ENCODE measurements around the gene FADS2.
A peak's percentile ranks its signal among the peaks of the same experiment; 100 is the strongest.

Gene FADS2

GRCh38 chr11:61828379-61828628, 204 bp downstream of the FADS2 start:
- Histone ChIP-seq H3K9me2 (replicated peaks; ENCODE audit: control insufficient read depth, low read length) (no peaks in the 10 kb centered on the region), H3K79me2 (ENCODE audit: control insufficient read depth, low read length) (peaks cover 72% of the 10 kb centered on the region), H3K4me1 (ENCODE audit: control insufficient read depth, low read length) (peaks cover 54% of the 10 kb centered on the region), H3K4me3 (ENCODE audit: low read length) (peak overlapping the region; percentile 84), H4K20me1 (ENCODE audit: control insufficient read depth, insufficient read depth, low read depth, low read length) (peaks cover 20% of the 10 kb centered on the region; the same call in 1 of the 2 replicates), H3K36me3 (ENCODE audit: control insufficient read depth, low read length) (peaks cover 54% of the 10 kb centered on the region), H3K4me2 (ENCODE audit: low read length) (peak overlapping the region; percentile 87), H3K9me3 (ENCODE audit: control insufficient read depth, insufficient read depth, low read length) (no peaks in the 10 kb centered on the region), H3F3A (ENCODE audit: control insufficient read depth, insufficient read depth) (peaks cover 22% of the 10 kb centered on the region), H3K27me3 (ENCODE audit: control insufficient read depth, low read length) (no peaks in the 10 kb centered on the region), H3K27ac (ENCODE audit: low read depth, low read length) (peak overlapping the region; percentile 95)
- TF ChIP-seq EZH2phosphoT487 (IDR thresholded peaks at IDR 0.05; ENCODE audit: borderline replicate concordance, low read length) (no peak), CTCF (IDR thresholded peaks at IDR 0.05; ENCODE audit: low read depth, low read length, poor library complexity, severe bottlenecking) (no peak)

- Histone ChIP-seq H3K27ac (ENCODE audit: low read depth, low read length) (peak overlapping the region; percentile 95), H3K4me1 (ENCODE audit: control insufficient read depth, low read length) (peaks cover 59% of the 10 kb centered on the region), H3K79me2 (ENCODE audit: control insufficient read depth, low read length) (peaks cover 77% of the 10 kb centered on the region), H4K20me1 (ENCODE audit: control insufficient read depth, insufficient read depth, low read depth, low read length) (peaks cover 20% of the 10 kb centered on the region; the same call in 1 of the 2 replicates), H3K9me3 (ENCODE audit: control insufficient read depth, insufficient read depth, low read length) (no peaks in the 10 kb centered on the region), H3F3A (ENCODE audit: control insufficient read depth, insufficient read depth) (peaks cover 24% of the 10 kb centered on the region), H3K36me3 (ENCODE audit: control insufficient read depth, low read length) (peaks cover 59% of the 10 kb centered on the region), H3K27me3 (ENCODE audit: control insufficient read depth, low read length) (no peaks in the 10 kb centered on the region), H3K9me2 (replicated peaks; ENCODE audit: control insufficient read depth, low read length) (no peaks in the 10 kb centered on the region), H3K4me2 (ENCODE audit: low read length) (peak overlapping the region; percentile 87), H3K4me3 (ENCODE audit: low read length) (peak overlapping the region; percentile 84)
- peak; percentile 71 for TF ChIP-seq CTCF (IDR thresholded peaks at IDR 0.05; ENCODE audit: low read depth, low read length, poor library complexity, severe bottlenecking)
- TF ChIP-seq EZH2phosphoT487 (IDR thresholded peaks at IDR 0.05; ENCODE audit: borderline replicate concordance, low read length), result no peak
These were observed 718 bp downstream of the FADS2 start for GRCh38 chr11:61828629-61829407.

- Histone ChIP-seq H3K4me3 (ENCODE audit: low read length) (peak overlapping the region; percentile 84), H3K36me3 (ENCODE audit: control insufficient read depth, low read length) (peaks cover 65% of the 10 kb centered on the region), H3F3A (ENCODE audit: control insufficient read depth, insufficient read depth) (peaks cover 29% of the 10 kb centered on the region), H3K9me2 (replicated peaks; ENCODE audit: control insufficient read depth, low read length) (no peaks in the 10 kb centered on the region), H4K20me1 (ENCODE audit: control insufficient read depth, insufficient read depth, low read depth, low read length) (peaks cover 20% of the 10 kb centered on the region; the same call in 1 of the 2 replicates), H3K79me2 (ENCODE audit: control insufficient read depth, low read length) (peaks cover 85% of the 10 kb centered on the region), H3K4me1 (ENCODE audit: control insufficient read depth, low read length) (peaks cover 69% of the 10 kb centered on the region), H3K4me2 (ENCODE audit: low read length) (peak overlapping the region; percentile 87), H3K9me3 (ENCODE audit: control insufficient read depth, insufficient read depth, low read length) (no peaks in the 10 kb centered on the region), H3K27ac (ENCODE audit: low read depth, low read length) (peak overlapping the region; percentile 95), H3K27me3 (ENCODE audit: control insufficient read depth, low read length) (no peaks in the 10 kb centered on the region)
- TF ChIP-seq CTCF (IDR thresholded peaks at IDR 0.05; ENCODE audit: low read depth, low read length, poor library complexity, severe bottlenecking), result no peak
- TF ChIP-seq EZH2phosphoT487 (IDR thresholded peaks at IDR 0.05; ENCODE audit: borderline replicate concordance, low read length), result no peak
These were observed 1.7 kb downstream of the FADS2 start for GRCh38 chr11:61829806-61830205.
